ENCODE data around the gene FUZ. TPM values are rescaled to one million over a fixed set of nuclear protein-coding genes. Genes with fewer than 3 reads are reported as not detected.

The FUZ gene
- 13.2 and 14.8 TPM in 2 replicates for total RNA-seq

GRCh38 chr19:49812997-49813861, at the start of gene FUZ:
TSS of gene FUZ (minus strand) at chr19:49813292. CDS start at chr19:49813106, 186 bp downstream.
- peak; percentile 41 for TF ChIP-seq CTCF (IDR thresholded peaks at IDR 0.05; ENCODE audit: insufficient read depth, low read length, poor library complexity, severe bottlenecking)
- H3K36me3 ChIP-seq (ENCODE audit: control insufficient read depth, insufficient read depth, low read length), result no peaks in the 10 kb centered on the region
- H3K27me3 ChIP-seq (ENCODE audit: control insufficient read depth, insufficient read depth, low read length), result no peaks in the 10 kb centered on the region
- peak; percentile 96 for DNase-seq (ENCODE audit: low read depth)
- peak within 1 kb of the TSS; percentile 72 for H3K4me3 ChIP-seq (ENCODE audit: low read depth, low read length)

DNA sequence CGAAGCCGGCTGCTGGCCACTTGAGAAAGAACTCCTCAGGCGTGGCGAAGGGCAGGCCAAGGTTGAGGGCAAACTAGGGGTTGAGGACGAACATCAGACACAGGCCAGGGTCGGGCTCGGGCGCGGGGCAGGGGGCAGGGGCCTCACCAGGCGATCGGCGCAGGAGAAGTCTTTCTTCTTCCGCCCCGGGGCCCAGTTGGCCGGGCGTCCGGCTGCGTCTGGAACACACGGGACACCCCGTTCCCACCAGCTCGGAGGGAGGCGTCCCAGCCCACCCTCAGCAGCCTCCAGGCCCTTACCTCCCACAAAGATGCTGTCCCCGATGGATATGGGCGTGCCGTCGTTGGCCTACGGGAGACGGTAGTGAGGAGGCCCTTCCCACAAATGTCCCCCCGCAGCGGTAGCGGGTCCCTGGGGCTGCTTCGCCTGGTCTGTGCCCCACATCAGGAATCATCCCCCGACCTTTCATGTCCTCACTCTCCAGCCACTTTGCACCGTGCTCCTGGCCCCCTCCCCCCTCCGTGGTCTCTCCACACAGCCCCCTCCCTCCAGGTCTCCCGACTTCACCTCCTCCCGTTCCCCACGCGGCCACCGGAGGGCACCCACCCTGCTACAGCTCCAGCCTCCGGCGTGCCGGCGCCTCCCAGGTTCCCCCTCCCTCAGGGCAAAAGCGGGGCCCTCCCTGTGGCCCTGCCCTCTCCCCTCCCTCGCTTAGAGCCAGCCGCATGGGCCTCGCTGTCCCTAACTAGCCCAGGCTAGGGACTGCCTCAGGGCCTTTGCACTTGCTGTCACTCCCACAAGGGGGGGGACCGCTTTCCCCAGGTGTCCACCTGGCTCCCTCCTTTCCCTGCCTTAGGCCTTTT, 49.5 kb upstream of the FUZ start:
- Histone ChIP-seq H3K36me3 (ENCODE audit: control insufficient read depth, insufficient read depth, low read length) (peaks cover 12% of the 10 kb centered on the region), H3K27me3 (ENCODE audit: control insufficient read depth, insufficient read depth, low read length) (no peaks in the 10 kb centered on the region), H3K4me3 (ENCODE audit: low read depth, low read length) (no peak overlapping the region)
- DNase-seq (ENCODE audit: low read depth), result no peak
- TF ChIP-seq CTCF (IDR thresholded peaks at IDR 0.05; ENCODE audit: insufficient read depth, low read length, poor library complexity, severe bottlenecking), result peak; percentile 39

DNA sequence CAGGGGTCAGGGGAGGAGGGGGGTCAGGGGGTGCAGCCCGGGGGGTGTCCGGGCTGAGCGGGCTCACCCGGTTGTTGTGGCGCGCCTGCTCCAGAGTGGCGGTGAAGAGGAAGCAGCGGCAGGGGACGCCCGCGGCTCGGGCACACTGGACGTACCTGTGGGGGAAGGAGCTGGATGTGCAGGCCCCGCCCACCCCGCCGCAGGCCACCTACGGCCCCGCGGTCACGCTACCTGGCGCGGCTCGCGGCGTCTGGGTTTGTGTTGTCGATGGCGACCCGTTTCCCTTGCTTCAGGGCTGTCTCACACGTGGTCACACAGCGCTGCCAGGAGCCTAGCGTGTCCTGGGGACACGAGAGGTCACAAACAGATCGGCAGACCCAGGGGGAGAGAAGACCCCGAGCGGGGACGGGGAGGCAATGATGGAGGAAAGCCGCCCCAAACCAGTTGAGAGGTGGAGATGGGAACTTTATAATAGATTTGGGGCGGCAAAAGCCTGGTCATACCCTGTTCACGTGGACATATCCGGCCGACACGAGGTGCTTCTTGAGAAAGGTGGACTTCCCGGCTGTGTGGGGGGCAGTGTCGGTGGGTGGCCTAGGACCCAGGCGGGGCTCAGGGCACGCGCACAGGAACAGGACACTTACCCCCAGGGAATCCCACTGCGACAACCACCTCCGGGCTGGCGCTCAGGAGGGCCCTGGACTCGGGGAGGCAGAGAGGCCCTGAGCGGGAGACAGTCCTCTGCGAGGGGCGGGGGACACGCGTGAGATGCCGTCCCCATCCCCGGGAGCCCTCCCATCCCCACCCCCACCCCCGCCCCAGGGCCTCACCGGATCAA, 48.7 kb upstream of the FUZ start:
- Histone ChIP-seq H3K36me3 (ENCODE audit: control insufficient read depth, insufficient read depth, low read length) (peaks cover 14% of the 10 kb centered on the region), H3K27me3 (ENCODE audit: control insufficient read depth, insufficient read depth, low read length) (no peaks in the 10 kb centered on the region), H3K4me3 (ENCODE audit: low read depth, low read length) (no peak overlapping the region)
- no peak for TF ChIP-seq CTCF (IDR thresholded peaks at IDR 0.05; ENCODE audit: insufficient read depth, low read length, poor library complexity, severe bottlenecking)
- DNase-seq (ENCODE audit: low read depth), result no peak

- Histone ChIP-seq H3K36me3 (ENCODE audit: control insufficient read depth, insufficient read depth, low read length) (peaks cover 14% of the 10 kb centered on the region), H3K4me3 (ENCODE audit: low read depth, low read length) (no peak overlapping the region), H3K27me3 (ENCODE audit: control insufficient read depth, insufficient read depth, low read length) (no peaks in the 10 kb centered on the region)
- TF ChIP-seq CTCF (IDR thresholded peaks at IDR 0.05; ENCODE audit: insufficient read depth, low read length, poor library complexity, severe bottlenecking), result no peak
- DNase-seq (ENCODE audit: low read depth), result no peak
Observed at GRCh38 chr19:49861107-49861506, 48.0 kb upstream of the FUZ start.

DNA sequence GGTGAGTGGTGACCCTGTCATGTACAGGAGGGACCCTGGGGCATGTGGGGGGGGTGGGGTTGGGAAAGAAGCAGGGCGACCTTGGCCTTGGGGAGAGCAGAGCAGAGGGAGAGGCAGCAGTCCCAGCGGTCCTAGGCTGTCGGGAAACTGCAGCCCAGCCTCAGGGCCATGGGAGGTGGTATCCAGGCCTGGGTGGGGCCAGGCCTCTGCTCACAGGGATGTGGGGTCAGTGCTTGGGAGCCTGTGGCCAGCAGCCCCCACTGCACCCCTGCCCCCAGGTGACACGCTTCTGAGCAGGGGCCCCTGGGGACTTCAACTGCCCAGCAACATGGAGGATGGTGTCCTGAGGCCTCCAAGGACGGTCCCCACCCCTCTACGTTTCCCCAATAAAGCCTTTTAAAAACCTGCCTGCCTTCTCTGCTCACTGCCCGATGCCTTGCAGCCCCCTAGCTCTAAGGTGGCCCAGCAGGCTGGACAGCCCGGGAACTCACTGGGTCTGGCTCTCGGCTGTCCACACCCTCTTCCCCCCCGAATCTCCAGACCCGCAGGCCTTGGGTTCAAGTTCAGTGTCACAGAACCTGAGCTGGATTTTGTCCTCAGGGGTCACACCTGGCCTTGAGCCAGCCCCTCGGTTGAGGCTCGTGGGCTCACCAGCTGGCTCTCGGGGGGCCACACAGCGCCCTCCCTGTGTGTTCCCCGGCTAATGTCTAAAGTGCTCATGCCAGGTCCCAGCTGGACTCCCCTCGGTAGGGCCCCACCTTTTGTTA, 47.4 kb upstream of the FUZ start:
- H3K36me3 ChIP-seq (ENCODE audit: control insufficient read depth, insufficient read depth, low read length), result peaks cover 14% of the 10 kb centered on the region
- no peaks in the 10 kb centered on the region for H3K27me3 ChIP-seq (ENCODE audit: control insufficient read depth, insufficient read depth, low read length)
- no peak for TF ChIP-seq CTCF (IDR thresholded peaks at IDR 0.05; ENCODE audit: insufficient read depth, low read length, poor library complexity, severe bottlenecking)
- no peak overlapping the region for H3K4me3 ChIP-seq (ENCODE audit: low read depth, low read length)
- DNase-seq (ENCODE audit: low read depth), result no peak
